ENCODE data around the gene SLC9A4. TPM values are rescaled to one million over a fixed set of nuclear protein-coding genes. Genes with fewer than 3 reads are reported as not detected.

SLC9A4 gene
- total RNA-seq, 1 donor from 2014 or later, result 0.11 TPM

GRCh38 chr2:102461188-102461587 is 11.8 kb upstream of the SLC9A4 start:
- H3K36me3 Mint-ChIP-seq (ENCODE audit: low read depth), result no peaks in the 10 kb centered on the region
- no peak for ATAC-seq (ENCODE audit: low read depth)
- no peaks in the 10 kb centered on the region for H3K4me1 Mint-ChIP-seq
- peaks cover 11% of the 10 kb centered on the region for H3K27me3 Mint-ChIP-seq
- H3K4me3 Mint-ChIP-seq, result no peak overlapping the region
- peaks cover 7% of the 10 kb centered on the region for H3K9me3 Mint-ChIP-seq
- CTCF ChIA-PET, result interaction anchor here (0.6 to 1.2 kb wide), 2 partner anchors 8 to 12 kb away, joined by 3 to 4 read pairs; partner anchors contain the start of gene SLC9A4
- intact Hi-C loops (cut with micrococcal nuclease), result no loop called here
- TF ChIP-seq CTCF (IDR thresholded peaks at IDR 0.05), result no peak
- POLR2A ChIA-PET, result no interaction called here
- H3K27ac Mint-ChIP-seq, result no peak overlapping the region
- no peak for DNase-seq

GRCh38 chr2:102463160-102463559 is 9.9 kb upstream of the SLC9A4 start:
- DNase-seq (no peak), ATAC-seq (ENCODE audit: low read depth) (no peak)
- ChIA-PET POLR2A (no interaction called here), CTCF (no interaction called here)
- Mint-ChIP-seq H3K4me3 (no peak overlapping the region), H3K36me3 (ENCODE audit: low read depth) (no peaks in the 10 kb centered on the region), H3K27me3 (peaks cover 18% of the 10 kb centered on the region), H3K27ac (no peak overlapping the region), H3K4me1 (no peaks in the 10 kb centered on the region), H3K9me3 (peaks cover 7% of the 10 kb centered on the region)
- TF ChIP-seq CTCF (IDR thresholded peaks at IDR 0.05), result no peak
- intact Hi-C loops (cut with micrococcal nuclease), result no loop called here

GRCh38 chr2:102470168-102470567 is 2.9 kb upstream of the SLC9A4 start:
- H3K4me3 Mint-ChIP-seq, result no peak overlapping the region
- POLR2A ChIA-PET, result no interaction called here

GRCh38 chr2:102473631-102474030 is 605 bp downstream of the SLC9A4 start:
- intact Hi-C loops (cut with micrococcal nuclease), result loop anchor here (1.0 to 5.0 kb wide), 3 partner anchors 49 to 143 kb away; no protein-coding TSS in a partner anchor
- Mint-ChIP-seq H3K27ac (no peak overlapping the region), H3K9me3 (peaks cover 8% of the 10 kb centered on the region), H3K4me3 (no peak overlapping the region), H3K4me1 (no peaks in the 10 kb centered on the region), H3K36me3 (ENCODE audit: low read depth) (no peaks in the 10 kb centered on the region), H3K27me3 (peaks cover 19% of the 10 kb centered on the region)
- DNase-seq, result no peak
- ChIA-PET CTCF (interaction anchor here (0.8 to 8.9 kb wide), 13 partner anchors 11 to 259 kb away, joined by 3 to 123 read pairs (median 5); no protein-coding TSS in a partner anchor), POLR2A (no interaction called here)
- ATAC-seq (ENCODE audit: low read depth), result no peak
- TF ChIP-seq CTCF (IDR thresholded peaks at IDR 0.05), result no peak

More at GRCh38 chr2:102470168-102470567, 2.9 kb upstream of the SLC9A4 start:
- intact Hi-C loops (cut with micrococcal nuclease), result loop anchor here (5.0 kb wide), 1 partner anchor 52 kb away; no protein-coding TSS in a partner anchor
- H3K27ac Mint-ChIP-seq, result no peak overlapping the region
- no peak for TF ChIP-seq CTCF (IDR thresholded peaks at IDR 0.05)
- CTCF ChIA-PET, result interaction anchor here (8.9 kb wide), 1 partner anchor 145 kb away, joined by 123 read pairs; no protein-coding TSS in a partner anchor
- DNase-seq (no peak), ATAC-seq (ENCODE audit: low read depth) (no peak)
- H3K27me3 Mint-ChIP-seq, result peaks cover 28% of the 10 kb centered on the region
- H3K36me3 Mint-ChIP-seq (ENCODE audit: low read depth), result no peaks in the 10 kb centered on the region
- H3K9me3 Mint-ChIP-seq, result peaks cover 8% of the 10 kb centered on the region
- H3K4me1 Mint-ChIP-seq, result no peaks in the 10 kb centered on the region

GRCh38 chr2:102474785-102475184 is 1.8 kb downstream of the SLC9A4 start:
- Mint-ChIP-seq H3K36me3 (ENCODE audit: low read depth) (no peaks in the 10 kb centered on the region), H3K27ac (no peak overlapping the region), H3K4me1 (no peaks in the 10 kb centered on the region), H3K27me3 (peaks cover 23% of the 10 kb centered on the region), H3K4me3 (no peak overlapping the region), H3K9me3 (peaks cover 6% of the 10 kb centered on the region)
- no peak for ATAC-seq (ENCODE audit: low read depth)
- TF ChIP-seq CTCF (IDR thresholded peaks at IDR 0.05), result no peak
- ChIA-PET CTCF (interaction anchor here (1.4 to 8.9 kb wide), 4 partner anchors 15 to 331 kb away, joined by 4 to 123 read pairs (median 6); no protein-coding TSS in a partner anchor), POLR2A (no interaction called here)
- intact Hi-C loops (cut with micrococcal nuclease), result loop anchor here (5.0 kb wide), 1 partner anchor 48 kb away; no protein-coding TSS in a partner anchor
- no peak for DNase-seq
